ENCODE results near the gene CRHR2.

- no peak for TF ChIP-seq CTCF (IDR thresholded peaks at IDR 0.05; ENCODE audit: insufficient read depth, low read length)
- no peak for TF ChIP-seq REST (IDR thresholded peaks at IDR 0.05; ENCODE audit: insufficient replicate concordance, low read depth)
- no peak for TF ChIP-seq POLR2AphosphoS5 (IDR thresholded peaks at IDR 0.05; ENCODE audit: low read depth)
- TF ChIP-seq GABPA (IDR thresholded peaks at IDR 0.05; ENCODE audit: low read depth) = no peak
- TF ChIP-seq SPI1 (IDR thresholded peaks at IDR 0.05; ENCODE audit: borderline replicate concordance, low read depth) = no peak
Observed at GRCh38 chr7:30659312-30659711, 22.9 kb downstream of the CRHR2 start.

All from HL-60 (cell line).